NCI-H187 (cell line): ENCODE measurements around the gene ZNF8.
A peak's percentile ranks its signal among the peaks of the same experiment; 100 is the strongest.
"Not testable (repeated sequence)": the region's sequence is repeated elsewhere in the genome, so short reads cannot be mapped to it uniquely, and the experiment has no call there.

Experiments used
- DNase-seq, 2 experiments: peaks; one replicate each; lab custom pipeline; 2025; lab: John Stamatoyannopoulos, UW

The ZNF8 gene

GRCh38 chr19:58296104-58296503 lies 17.3 kb downstream of the ZNF8 start:
- no peak for DNase-seq

GRCh38 chr19:58300620-58301019 lies 21.9 kb downstream of the ZNF8 start:
- DNase-seq, result no peak

GRCh38 chr19:58304255-58304654 lies 25.5 kb downstream of the ZNF8 start:
- DNase-seq, result no peak

GRCh38 chr19:58304748-58305064 lies 26.0 kb downstream of the ZNF8 start:
- no peak for DNase-seq

- peak; percentile 83 to 98 for DNase-seq
These were observed 26.5 kb downstream of the ZNF8 start, which contains the start of gene ERVK3-1 for GRCh38 chr19:58305065-58305931. Gene ERVK3-1, plus strand, starts transcription at chr19:58305377. Its CDS starts 6,792 bp downstream, at chr19:58312169.

- no peak for DNase-seq
These were observed 27.2 kb downstream of the ZNF8 start for GRCh38 chr19:58305932-58306323.

GRCh38 chr19:58307736-58308135 lies 29.0 kb downstream of the ZNF8 start:
- no peak for DNase-seq

- DNase-seq, result not testable (repeated sequence)
These were observed 31.9 kb downstream of the ZNF8 start for GRCh38 chr19:58310685-58311084.

- no peak for DNase-seq
These were observed 32.6 kb downstream of the ZNF8 start for GRCh38 chr19:58311345-58311865.

- no peak for DNase-seq
These were observed 36.8 kb downstream of the ZNF8 start for GRCh38 chr19:58315580-58315979.

GRCh38 chr19:58317476-58318072 lies 38.8 kb downstream of the ZNF8 start:
- DNase-seq, result no peak

GRCh38 chr19:58318297-58318696 lies 39.5 kb downstream of the ZNF8 start:
- no peak for DNase-seq

GRCh38 chr19:58319241-58319640 lies 40.5 kb downstream of the ZNF8 start:
- DNase-seq, result no peak

- DNase-seq, result no peak
These were observed 46.7 kb downstream of the ZNF8 start for GRCh38 chr19:58325311-58326022.

- DNase-seq, result no peak
These were observed 47.8 kb downstream of the ZNF8 start for GRCh38 chr19:58326501-58326913.

GRCh38 chr19:58326914-58327726 lies 48.4 kb downstream of the ZNF8 start, which contains the start of gene ZSCAN22:
Gene ZSCAN22, plus strand, starts transcription at chr19:58326994. Its CDS starts 7,809 bp downstream, at chr19:58334803.
- DNase-seq, result peak; percentile 90 to 95

- DNase-seq, result no peak
These were observed 50.2 kb downstream of the ZNF8 start for GRCh38 chr19:58328999-58329398.

- DNase-seq, result no peak
These were observed 51.7 kb downstream of the ZNF8 start for GRCh38 chr19:58330458-58330857.

GRCh38 chr19:58332697-58333096 lies 53.9 kb downstream of the ZNF8 start:
- no peak for DNase-seq

- DNase-seq, result no peak
These were observed 56.0 kb downstream of the ZNF8 start for GRCh38 chr19:58334691-58335249.

- no peak for DNase-seq
These were observed 56.9 kb downstream of the ZNF8 start for GRCh38 chr19:58335630-58336029.
